ENCODE measurements around the gene TRIM2.

TRIM2 gene

DNA sequence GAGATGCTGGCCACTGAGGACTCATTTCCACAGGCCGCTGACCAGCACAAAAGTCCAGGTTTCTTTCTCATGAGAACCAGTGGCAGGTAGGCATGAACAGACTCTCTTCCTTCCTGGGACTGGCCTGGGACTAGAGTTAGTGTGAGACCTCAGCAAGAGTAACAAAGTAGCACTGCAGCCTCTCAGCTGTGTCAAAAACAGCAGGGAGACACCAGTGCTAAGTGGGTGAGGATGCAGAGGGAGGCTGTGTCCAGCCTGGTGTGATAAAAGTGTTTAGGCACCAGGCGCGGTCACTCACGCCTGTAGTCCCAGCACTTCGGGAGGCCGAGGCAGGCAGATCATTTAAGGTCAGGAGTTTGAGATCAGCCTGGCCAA lies 42.9 kb downstream of the TRIM2 start:
- no peak overlapping the region for H2AFZ ChIP-seq (ENCODE audit: low read depth)
- H3K27me3 ChIP-seq (ENCODE audit: insufficient read depth, low read depth): no peaks in the 10 kb centered on the region
- TF ChIP-seq CTCF (conservative IDR thresholded peaks at IDR 0.05; ENCODE audit: low read depth, low read length): no peak
- H3K36me3 ChIP-seq (ENCODE audit: insufficient read depth): no peaks in the 10 kb centered on the region
- H3K4me1 ChIP-seq (ENCODE audit: low read depth, poor library complexity, severe bottlenecking): peaks cover 8% of the 10 kb centered on the region
- H3K9ac ChIP-seq: no peak overlapping the region
- H4K20me1 ChIP-seq (ENCODE audit: insufficient read depth): no peaks in the 10 kb centered on the region
- no peak overlapping the region for H3K4me3 ChIP-seq (IDR thresholded peaks at IDR 0.05; ENCODE audit: insufficient read depth, low read depth, low read length)
- H3K79me2 ChIP-seq (ENCODE audit: insufficient read depth, low read depth): no peaks in the 10 kb centered on the region
- no peak overlapping the region for H3K27ac ChIP-seq
- no peak overlapping the region for H3K4me2 ChIP-seq

DNA sequence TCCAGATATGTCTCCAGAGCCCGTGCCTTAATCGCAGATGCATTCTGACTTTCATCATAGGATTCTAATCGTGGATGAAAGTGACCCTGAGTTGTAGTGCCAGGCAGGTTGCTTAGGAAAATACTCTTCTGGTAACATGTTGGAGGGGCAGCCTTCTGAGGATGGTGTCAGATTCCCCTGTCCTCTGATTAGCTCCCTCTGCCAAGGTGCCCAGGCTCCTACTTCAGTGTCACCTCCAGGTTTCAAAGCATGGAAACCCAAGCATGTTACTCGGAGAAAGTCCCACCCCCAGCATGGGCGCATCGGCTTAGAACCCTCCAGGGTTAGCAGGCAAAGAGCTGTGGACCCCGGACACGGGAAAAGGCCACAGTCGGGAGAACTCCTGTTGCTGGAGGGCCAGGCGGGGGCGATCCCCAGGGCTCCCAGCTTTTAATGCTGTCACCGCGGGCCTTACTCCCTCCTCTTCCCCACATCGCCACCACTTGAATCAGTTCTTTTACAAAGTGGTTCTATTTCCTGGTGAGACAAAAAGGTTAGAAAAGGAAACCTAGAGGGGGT lies 44.5 kb downstream of the TRIM2 start:
- Histone ChIP-seq H3K9ac (peak overlapping the region; percentile 45), H3K4me2 (peak overlapping the region; percentile 61), H2AFZ (ENCODE audit: low read depth) (peak overlapping the region; percentile 94), H4K20me1 (ENCODE audit: insufficient read depth) (no peaks in the 10 kb centered on the region), H3K36me3 (ENCODE audit: insufficient read depth) (no peaks in the 10 kb centered on the region), H3K27me3 (ENCODE audit: insufficient read depth, low read depth) (no peaks in the 10 kb centered on the region), H3K27ac (peak overlapping the region; percentile 53; the same call in 1 of the 2 replicates), H3K4me3 (IDR thresholded peaks at IDR 0.05; ENCODE audit: insufficient read depth, low read depth, low read length) (peak overlapping the region; percentile 77), H3K79me2 (ENCODE audit: insufficient read depth, low read depth) (no peaks in the 10 kb centered on the region), H3K4me1 (ENCODE audit: low read depth, poor library complexity, severe bottlenecking) (peaks cover 8% of the 10 kb centered on the region)
- no peak for TF ChIP-seq CTCF (conservative IDR thresholded peaks at IDR 0.05; ENCODE audit: low read depth, low read length)

GRCh38 chr4:153249199-153250041 lies 45.2 kb downstream of the TRIM2 start:
- Histone ChIP-seq H3K36me3 (ENCODE audit: insufficient read depth) (no peaks in the 10 kb centered on the region), H3K79me2 (ENCODE audit: insufficient read depth, low read depth) (no peaks in the 10 kb centered on the region), H3K27ac (peak overlapping the region; percentile 53), H3K27me3 (ENCODE audit: insufficient read depth, low read depth) (no peaks in the 10 kb centered on the region), H3K9ac (peak overlapping the region; percentile 45), H4K20me1 (ENCODE audit: insufficient read depth) (no peaks in the 10 kb centered on the region), H3K4me2 (peak overlapping the region; percentile 61), H2AFZ (ENCODE audit: low read depth) (peak overlapping the region; percentile 94), H3K4me1 (ENCODE audit: low read depth, poor library complexity, severe bottlenecking) (peaks cover 8% of the 10 kb centered on the region), H3K4me3 (IDR thresholded peaks at IDR 0.05; ENCODE audit: insufficient read depth, low read depth, low read length) (peak overlapping the region; percentile 77)
- no peak for TF ChIP-seq CTCF (conservative IDR thresholded peaks at IDR 0.05; ENCODE audit: low read depth, low read length)

GRCh38 chr4:153252122-153252521 lies 47.9 kb downstream of the TRIM2 start:
- Histone ChIP-seq H3K36me3 (ENCODE audit: insufficient read depth) (no peaks in the 10 kb centered on the region), H3K27ac (no peak overlapping the region), H3K4me1 (ENCODE audit: low read depth, poor library complexity, severe bottlenecking) (peaks cover 8% of the 10 kb centered on the region), H4K20me1 (ENCODE audit: insufficient read depth) (no peaks in the 10 kb centered on the region), H3K4me2 (no peak overlapping the region), H3K4me3 (IDR thresholded peaks at IDR 0.05; ENCODE audit: insufficient read depth, low read depth, low read length) (no peak overlapping the region), H3K79me2 (ENCODE audit: insufficient read depth, low read depth) (no peaks in the 10 kb centered on the region), H2AFZ (ENCODE audit: low read depth) (no peak overlapping the region), H3K27me3 (ENCODE audit: insufficient read depth, low read depth) (no peaks in the 10 kb centered on the region), H3K9ac (no peak overlapping the region)
- no peak for TF ChIP-seq CTCF (conservative IDR thresholded peaks at IDR 0.05; ENCODE audit: low read depth, low read length)
